ENCODE results near the gene ADAMTS2.

The ADAMTS2 gene

GRCh38 chr5:179371681-179372680 is 26.7 kb upstream of the ADAMTS2 start:
- no peak for DNase-seq (ENCODE audit: low spot score)

- no peak for DNase-seq (ENCODE audit: low spot score)
Observed at GRCh38 chr5:179371121-179371510, 25.9 kb upstream of the ADAMTS2 start.

DNA sequence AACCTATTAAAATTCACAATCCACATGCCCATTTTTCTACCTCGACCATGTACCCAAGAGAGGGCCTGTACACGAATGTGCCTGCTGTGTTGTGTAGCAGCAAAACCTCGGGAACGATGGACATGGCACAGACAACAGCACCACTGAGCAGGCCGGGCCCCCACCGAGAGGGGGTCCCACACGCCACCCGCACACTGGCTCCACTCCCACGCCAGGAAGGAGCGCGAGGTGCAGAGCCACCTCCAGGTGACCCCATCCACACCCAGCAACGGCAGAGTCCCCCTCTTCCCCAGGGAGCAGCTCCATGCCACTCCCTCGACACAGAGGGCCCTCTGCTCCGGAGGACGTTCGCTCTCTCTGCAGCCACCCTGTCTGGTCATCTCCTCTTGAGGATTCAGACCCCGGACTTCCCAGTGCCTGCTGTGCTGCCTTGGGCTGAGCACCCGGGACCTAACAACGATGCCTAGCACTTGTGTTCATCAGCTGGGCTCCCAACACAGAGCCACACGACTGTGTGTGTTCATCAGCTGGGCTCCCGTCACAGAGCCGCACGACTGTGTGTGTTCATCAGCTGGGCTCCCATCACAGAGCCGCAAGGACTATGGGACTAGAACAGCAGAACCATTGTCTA is 25.3 kb upstream of the ADAMTS2 start:
- no peak for DNase-seq (ENCODE audit: low spot score)

- DNase-seq (ENCODE audit: low spot score) = no peak
Observed at GRCh38 chr5:179369530-179369884, 24.2 kb upstream of the ADAMTS2 start.

DNA sequence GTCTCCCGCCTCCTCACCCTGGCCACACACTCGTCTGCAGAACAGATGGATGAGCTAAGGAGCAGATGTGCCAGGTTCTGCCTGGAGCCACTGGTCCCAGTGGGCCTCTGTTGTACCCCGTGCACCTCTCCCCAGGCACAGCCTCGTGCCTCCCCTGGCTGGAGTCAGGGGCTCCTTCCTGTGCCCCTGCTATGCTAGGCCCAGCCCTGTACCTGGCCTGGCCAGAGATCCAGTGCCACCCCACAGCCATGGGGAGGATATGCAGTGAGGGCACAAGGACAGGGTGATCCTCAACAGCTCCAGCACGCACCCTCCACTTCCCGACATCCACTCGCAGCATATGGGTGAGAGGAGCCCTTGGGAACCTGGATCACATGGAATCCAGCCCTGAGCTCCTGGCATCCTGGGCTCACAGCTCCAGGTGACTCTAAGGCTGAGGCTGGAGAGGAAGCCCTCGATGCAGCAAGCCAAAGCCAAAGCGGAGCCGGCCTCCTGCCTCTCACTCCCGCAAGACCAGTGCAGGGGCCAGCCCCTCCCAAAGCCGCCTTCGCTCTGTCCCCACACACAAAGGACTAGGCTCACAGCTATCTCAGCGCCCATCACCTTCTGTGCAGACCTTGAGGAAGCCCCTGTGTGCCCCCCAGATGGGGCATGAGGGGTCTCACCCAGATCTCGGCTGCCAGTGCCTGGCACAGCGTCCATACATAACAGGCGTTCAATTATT is 23.7 kb upstream of the ADAMTS2 start:
- no peak for DNase-seq (ENCODE audit: low spot score)

- no peak for DNase-seq (ENCODE audit: low spot score)
Observed at GRCh38 chr5:179368126-179368805, 23.0 kb upstream of the ADAMTS2 start.

DNA sequence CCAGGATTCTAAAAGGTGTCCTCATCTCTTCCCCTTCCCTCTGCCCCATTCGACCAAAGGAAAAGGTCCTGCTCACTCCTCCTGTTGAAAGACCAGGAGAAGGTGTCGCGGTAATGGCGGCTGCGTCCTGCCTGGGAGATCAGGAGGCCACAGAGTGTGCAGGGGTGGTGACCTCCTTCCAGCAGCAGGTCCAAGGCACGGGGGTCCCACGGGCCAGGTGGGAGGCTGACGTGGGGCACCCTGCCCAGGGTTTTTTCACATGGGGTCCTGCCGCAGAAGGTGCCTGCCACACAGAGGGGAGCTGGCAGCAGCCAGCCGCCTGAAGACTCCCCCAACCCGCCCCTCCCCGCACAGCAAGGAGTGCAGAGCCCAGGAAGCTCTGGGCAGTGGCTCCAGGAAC is 22.2 kb upstream of the ADAMTS2 start:
- no peak for DNase-seq (ENCODE audit: low spot score)

- no peak for DNase-seq (ENCODE audit: low spot score)
Observed at GRCh38 chr5:179362355-179362754, 17.1 kb upstream of the ADAMTS2 start.

DNA sequence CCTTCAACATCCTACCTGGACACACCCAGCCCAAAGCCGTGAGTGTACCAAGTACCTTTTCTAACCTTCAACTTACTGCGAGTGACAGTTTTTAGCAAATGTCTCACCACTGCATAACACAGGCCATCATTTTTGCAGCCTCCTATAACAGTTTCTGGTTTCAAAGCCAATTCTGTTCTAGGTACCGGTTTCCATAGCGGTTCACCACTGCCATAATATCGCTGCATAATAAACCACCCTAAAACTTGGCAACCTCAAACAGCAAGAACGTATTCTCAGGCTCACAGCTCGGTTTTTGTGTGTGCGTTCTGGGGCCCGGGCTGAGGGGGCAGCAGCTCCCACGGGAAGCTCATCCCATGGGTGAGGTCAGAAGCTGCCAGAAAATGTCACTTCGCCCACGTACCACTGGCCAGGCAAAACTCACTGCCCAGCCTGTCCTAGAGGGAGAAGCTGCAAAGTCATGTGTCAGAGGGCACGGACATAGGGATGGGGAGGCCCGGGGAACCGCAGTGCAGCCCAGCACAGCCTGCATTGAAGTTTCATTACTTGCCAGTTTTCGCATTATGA is 15.9 kb upstream of the ADAMTS2 start:
- DNase-seq (ENCODE audit: low spot score) = no peak

GRCh38 chr5:179357031-179357430 is 11.8 kb upstream of the ADAMTS2 start:
- DNase-seq (ENCODE audit: low spot score) = no peak

DNA sequence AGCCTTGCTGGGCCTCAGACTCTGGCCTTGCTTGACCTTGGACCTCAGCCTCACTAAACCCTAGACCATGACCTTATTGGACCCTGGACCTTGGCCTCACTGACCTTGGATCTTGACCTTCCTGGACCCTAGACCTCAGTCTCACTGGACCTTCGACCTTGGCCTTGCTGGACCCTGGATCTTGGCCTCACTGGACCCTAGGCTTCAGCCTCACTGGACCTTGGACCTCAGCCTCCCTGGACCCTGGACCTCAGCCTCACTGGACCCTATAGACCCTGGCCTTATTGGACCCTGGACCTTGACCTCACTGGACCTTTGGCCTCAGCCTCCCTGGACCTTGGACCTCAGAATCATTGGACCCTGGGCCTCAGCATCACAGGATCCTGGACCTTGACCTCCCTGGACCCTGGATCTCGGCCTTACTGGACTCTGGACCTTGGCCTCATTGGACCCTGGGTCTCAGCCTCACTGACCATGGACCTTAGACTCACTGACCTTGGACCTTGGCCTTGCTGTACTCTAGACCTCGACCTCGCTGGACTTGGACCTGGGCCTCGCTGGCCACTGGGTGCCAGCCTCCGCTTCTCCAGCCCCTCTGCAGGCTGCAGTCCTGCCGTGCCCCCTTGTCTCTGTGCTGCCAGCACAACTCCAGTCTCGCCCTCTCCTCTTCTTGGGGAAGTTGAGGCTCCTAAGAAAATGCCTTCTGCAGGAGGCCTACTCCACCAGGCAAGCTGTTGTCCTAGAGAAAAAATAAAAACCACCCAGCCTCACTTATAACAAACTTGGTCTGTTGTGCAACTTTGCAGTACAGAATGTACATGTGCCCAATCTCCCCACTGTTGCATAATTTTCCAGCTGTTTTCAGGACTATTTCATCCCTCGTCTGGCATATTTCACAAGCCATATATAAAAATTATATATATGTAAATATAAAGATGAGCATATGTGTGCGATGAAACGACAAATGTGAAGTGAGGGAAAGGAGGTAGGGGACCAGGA is 11.0 kb upstream of the ADAMTS2 start:
- no peak for DNase-seq (ENCODE audit: low spot score)

- DNase-seq (ENCODE audit: low spot score) = no peak
Observed at GRCh38 chr5:179354305-179354882, 9.1 kb upstream of the ADAMTS2 start.

GRCh38 chr5:179348843-179349242 is 3.6 kb upstream of the ADAMTS2 start:
- DNase-seq (ENCODE audit: low spot score) = no peak

GRCh38 chr5:179348011-179348530 is 2.8 kb upstream of the ADAMTS2 start:
- DNase-seq (ENCODE audit: low spot score) = no peak

DNA sequence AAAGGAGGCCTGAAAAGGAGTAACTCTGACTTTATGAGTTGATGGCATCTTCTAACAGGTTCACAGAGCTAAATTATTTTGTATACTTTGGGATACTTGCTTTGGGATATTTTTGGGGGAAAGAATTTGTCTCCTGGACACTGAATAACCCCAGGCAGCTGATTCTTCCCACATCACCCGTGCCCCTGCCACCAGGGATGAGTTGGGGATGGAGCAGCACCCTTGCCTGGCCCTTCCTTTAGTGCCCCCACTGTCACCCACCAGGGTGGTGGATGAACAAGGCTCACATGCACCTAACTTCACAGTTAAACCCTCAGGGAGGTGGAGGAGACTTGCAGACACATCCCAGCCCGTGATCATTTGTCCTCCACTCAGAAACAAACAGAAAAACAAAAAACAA is 2.3 kb upstream of the ADAMTS2 start:
- no peak for DNase-seq (ENCODE audit: low spot score)

DNA sequence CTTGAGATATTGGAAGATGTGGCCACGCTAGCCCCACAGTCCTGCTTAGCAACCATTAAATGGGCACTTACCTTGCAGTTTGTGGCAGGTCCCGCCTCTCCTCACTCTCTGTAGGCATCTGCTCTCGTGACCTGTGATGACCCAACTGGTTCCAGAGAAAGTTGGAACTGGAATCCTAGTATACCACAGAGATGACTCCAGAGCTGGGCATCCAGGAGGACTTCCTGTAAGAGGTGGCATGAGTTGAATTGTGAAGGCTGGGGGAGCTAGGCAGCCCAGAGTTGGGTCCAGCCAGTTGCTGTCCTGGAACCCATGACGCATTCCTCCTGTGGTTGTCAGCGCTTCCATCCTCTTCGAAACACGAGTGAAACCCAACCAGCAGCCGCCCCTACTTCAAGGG is 1.6 kb upstream of the ADAMTS2 start:
- no peak for DNase-seq (ENCODE audit: low spot score)

DNA sequence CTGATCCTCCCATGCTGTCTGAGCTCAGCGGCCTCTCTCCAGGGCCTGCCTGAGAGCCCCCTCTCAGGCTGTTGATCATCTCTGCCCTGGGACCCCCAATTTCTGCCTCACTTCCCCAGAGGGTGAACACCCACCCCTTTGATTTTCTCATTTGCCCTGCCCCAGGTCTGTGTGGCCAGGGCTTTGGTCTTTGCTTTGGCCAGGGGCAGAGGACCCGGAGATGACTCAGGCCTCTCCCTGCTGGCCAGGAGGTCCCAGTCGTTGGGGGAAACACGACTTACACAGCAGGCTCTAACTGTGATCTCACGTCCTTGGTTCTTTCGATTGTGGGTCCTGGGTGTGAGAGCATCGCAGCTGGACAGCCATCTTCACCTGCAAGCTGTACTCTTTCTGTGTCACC is 1.1 kb upstream of the ADAMTS2 start:
- DNase-seq (ENCODE audit: low spot score) = no peak

DNA sequence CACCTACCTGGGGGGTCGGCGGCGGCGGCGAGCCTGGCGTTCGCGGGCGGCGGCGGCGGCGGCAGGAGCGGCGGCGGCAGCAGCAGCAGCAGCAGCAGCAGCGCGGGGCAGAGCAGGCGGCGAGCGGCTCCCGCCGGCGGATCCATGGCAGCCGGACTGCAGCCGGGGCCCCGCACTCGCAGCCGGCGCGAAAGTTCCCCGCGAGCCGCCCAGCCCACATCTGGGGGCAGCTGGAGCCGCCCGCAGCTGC is 153 bp downstream of the ADAMTS2 start:
- DNase-seq (ENCODE audit: low spot score) = no peak

- DNase-seq (ENCODE audit: low spot score) = no peak
Observed at GRCh38 chr5:179344431-179345182, 654 bp downstream of the ADAMTS2 start.
